Activated T-helper 1 cell treated with anti-CD3 and anti-CD28 coated beads, Interleukin-12 subunit alpha, Interleukin-12 subunit beta, Interleukin-2, Interleukin-4 antibody, amounts not matched to agents 30 ng/mL and 10 ng/mL and 1 ng/mL, durations not matched to agents 14 hours and 24 hours and 36 hours (primary cell): ENCODE measurements around the gene RALB. TPM values are rescaled to one million over a fixed set of nuclear protein-coding genes. Genes with fewer than 3 reads are reported as not detected.
A peak's percentile ranks its signal among the peaks of the same experiment; 100 is the strongest.

Source experiments
- DNase-seq: peaks from one replicate; pipeline ENCODE4 v3.0.0; 2021; ENCODE audit warnings: low spot score
- H3K27ac Mint-ChIP-seq: one replicate; pipeline ENCODE4 v1.8.0; 2021; ENCODE audit warnings: mild to moderate bottlenecking, mixed read lengths
- H3K27me3 Mint-ChIP-seq: one replicate; pipeline ENCODE4 v1.8.0; 2022; ENCODE audit warnings: mild to moderate bottlenecking, moderate library complexity, mixed read lengths; ENCODE audit not compliant: insufficient read depth
- H3K36me3 Mint-ChIP-seq: one replicate; pipeline ENCODE4 v1.8.0; 2021; ENCODE audit warnings: low read depth, mixed read lengths
- H3K4me1 Mint-ChIP-seq: one replicate; pipeline ENCODE4 v1.8.0; 2021; ENCODE audit warnings: low read depth, mixed read lengths
- H3K4me3 Mint-ChIP-seq: one replicate; pipeline ENCODE4 v1.8.0; 2021; ENCODE audit warnings: mild to moderate bottlenecking, moderate library complexity, mixed read lengths
- H3K9me3 Mint-ChIP-seq: one replicate; pipeline ENCODE4 v1.8.0; 2021; ENCODE audit warnings: mixed read lengths
- intact Hi-C: fragments of 100-400 bp; cut with micrococcal nuclease; formaldehyde crosslinking; loops from one replicate; pipeline ENCODE4 v1.15.1; 2024
- total RNA-seq: library from RNA; stranded (reverse); gene quantifications from 2 replicates; pipeline ENCODE4 v1.2.3, GENCODE V29; 2022

RALB gene
- total RNA-seq, 1 donor from 2014 or later = 79.7 TPM

GRCh38 chr2:120283649-120284048, 31.0 kb downstream of the RALB start:
- no peak for DNase-seq
- Mint-ChIP-seq H3K4me1 (peaks cover 44% of the 10 kb centered on the region), H3K27ac (no peak overlapping the region), H3K9me3 (no peaks in the 10 kb centered on the region), H3K36me3 (peaks cover 47% of the 10 kb centered on the region), H3K4me3 (no peak overlapping the region), H3K27me3 (no peaks in the 10 kb centered on the region)
- intact Hi-C loops = no loop called here

GRCh38 chr2:120285056-120285455, 32.4 kb downstream of the RALB start:
- Mint-ChIP-seq H3K4me3 (no peak overlapping the region), H3K36me3 (peaks cover 44% of the 10 kb centered on the region), H3K9me3 (no peaks in the 10 kb centered on the region), H3K27me3 (no peaks in the 10 kb centered on the region), H3K27ac (no peak overlapping the region), H3K4me1 (peaks cover 54% of the 10 kb centered on the region)
- DNase-seq = no peak
- intact Hi-C loops = no loop called here

GRCh38 chr2:120287183-120288015, 34.7 kb downstream of the RALB start:
- H3K27me3 Mint-ChIP-seq = no peaks in the 10 kb centered on the region
- peaks cover 76% of the 10 kb centered on the region for H3K4me1 Mint-ChIP-seq
- intact Hi-C loops = loop anchor here (1.0 to 2.0 kb wide), 3 partner anchors 27 to 55 kb away; partner anchors contain the start of gene RALB
- peak overlapping the region; percentile 90 for H3K27ac Mint-ChIP-seq
- H3K36me3 Mint-ChIP-seq = peaks cover 49% of the 10 kb centered on the region
- peak overlapping the region; percentile 30 for H3K4me3 Mint-ChIP-seq
- H3K9me3 Mint-ChIP-seq = no peaks in the 10 kb centered on the region
- no peak for DNase-seq

GRCh38 chr2:120288016-120288373, 35.3 kb downstream of the RALB start:
- Mint-ChIP-seq H3K4me1 (peaks cover 76% of the 10 kb centered on the region), H3K36me3 (peaks cover 48% of the 10 kb centered on the region), H3K27ac (peak overlapping the region; percentile 90), H3K27me3 (no peaks in the 10 kb centered on the region), H3K4me3 (peak overlapping the region; percentile 30), H3K9me3 (no peaks in the 10 kb centered on the region)
- no peak for DNase-seq
- intact Hi-C loops = loop anchor here (1.0 kb wide), 1 partner anchor 56 kb away; no protein-coding TSS in a partner anchor

- DNase-seq = no peak
- Mint-ChIP-seq H3K27me3 (no peaks in the 10 kb centered on the region), H3K36me3 (peaks cover 53% of the 10 kb centered on the region), H3K4me3 (peak overlapping the region; percentile 12), H3K27ac (peak overlapping the region; percentile 47), H3K9me3 (no peaks in the 10 kb centered on the region), H3K4me1 (peaks cover 80% of the 10 kb centered on the region)
- intact Hi-C loops = no loop called here
Observed at GRCh38 chr2:120289221-120289906, 36.7 kb downstream of the RALB start.

- peaks cover 55% of the 10 kb centered on the region for H3K36me3 Mint-ChIP-seq
Observed at GRCh38 chr2:120290737-120291136, 38.1 kb downstream of the RALB start.

GRCh38 chr2:120291401-120292311, 39.0 kb downstream of the RALB start:
- DNase-seq = no peak
- peak overlapping the region; percentile 37 for H3K4me3 Mint-ChIP-seq

More at GRCh38 chr2:120290737-120291136, 38.1 kb downstream of the RALB start:
- no peaks in the 10 kb centered on the region for H3K27me3 Mint-ChIP-seq
- H3K4me3 Mint-ChIP-seq = no peak overlapping the region
- peak overlapping the region; percentile 18 for H3K27ac Mint-ChIP-seq
- H3K9me3 Mint-ChIP-seq = no peaks in the 10 kb centered on the region
- H3K4me1 Mint-ChIP-seq = peaks cover 77% of the 10 kb centered on the region
- intact Hi-C loops = loop anchor here (1.0 kb wide), 1 partner anchor 37 kb away; no protein-coding TSS in a partner anchor
- no peak for DNase-seq

GRCh38 chr2:120293096-120294007, 40.7 kb downstream of the RALB start:
- Mint-ChIP-seq H3K4me1 (peaks cover 59% of the 10 kb centered on the region), H3K4me3 (no peak overlapping the region), H3K36me3 (peaks cover 62% of the 10 kb centered on the region), H3K9me3 (no peaks in the 10 kb centered on the region), H3K27ac (peak overlapping the region; percentile 8), H3K27me3 (no peaks in the 10 kb centered on the region)
- DNase-seq = no peak
- intact Hi-C loops = no loop called here

More at GRCh38 chr2:120291401-120292311, 39.0 kb downstream of the RALB start:
- Mint-ChIP-seq H3K27ac (peak overlapping the region; percentile 77), H3K4me1 (peaks cover 68% of the 10 kb centered on the region), H3K36me3 (peaks cover 56% of the 10 kb centered on the region), H3K27me3 (no peaks in the 10 kb centered on the region), H3K9me3 (no peaks in the 10 kb centered on the region)
- intact Hi-C loops = loop anchor here (1.0 kb wide), 1 partner anchor 38 kb away; no protein-coding TSS in a partner anchor

GRCh38 chr2:120294008-120294340, 41.3 kb downstream of the RALB start:
- peaks cover 59% of the 10 kb centered on the region for H3K36me3 Mint-ChIP-seq
- no peak for DNase-seq
- peaks cover 54% of the 10 kb centered on the region for H3K4me1 Mint-ChIP-seq
- peak overlapping the region; percentile 8 for H3K27ac Mint-ChIP-seq
- intact Hi-C loops = no loop called here
- no peaks in the 10 kb centered on the region for H3K9me3 Mint-ChIP-seq
- no peaks in the 10 kb centered on the region for H3K27me3 Mint-ChIP-seq
- no peak overlapping the region for H3K4me3 Mint-ChIP-seq

GRCh38 chr2:120298173-120298835, 45.7 kb downstream of the RALB start:
- DNase-seq = no peak
- Mint-ChIP-seq H3K4me3 (no peak overlapping the region), H3K36me3 (peaks cover 49% of the 10 kb centered on the region), H3K27me3 (no peaks in the 10 kb centered on the region), H3K27ac (no peak overlapping the region), H3K9me3 (no peaks in the 10 kb centered on the region), H3K4me1 (peaks cover 32% of the 10 kb centered on the region)
- intact Hi-C loops = no loop called here

GRCh38 chr2:120299004-120299403, 46.4 kb downstream of the RALB start:
- no peaks in the 10 kb centered on the region for H3K27me3 Mint-ChIP-seq
- no peak for DNase-seq
- H3K9me3 Mint-ChIP-seq = no peaks in the 10 kb centered on the region
- peaks cover 50% of the 10 kb centered on the region for H3K36me3 Mint-ChIP-seq
- intact Hi-C loops = no loop called here
- no peak overlapping the region for H3K4me3 Mint-ChIP-seq
- H3K4me1 Mint-ChIP-seq = peaks cover 31% of the 10 kb centered on the region
- no peak overlapping the region for H3K27ac Mint-ChIP-seq
